A673 (cell line): ENCODE measurements around the gene PLB1. TPM values are rescaled to one million over a fixed set of nuclear protein-coding genes. Genes with fewer than 3 reads are reported as not detected.

Source experiments
- BruUV-seq: library from RNA; stranded (reverse); fragments of 400-500 nt; replicated peaks from 2 replicates; lab custom pipeline; 2021; lab: Mats Ljungman, UMichigan
- CTCF ChIA-PET: fragments of 300-600 bp; sonication (Branson Sonifier 250); formaldehyde crosslinking; loops from one replicate; lab custom pipeline; 2022; ENCODE audit warnings: antibody characterized with exemption; lab: Charles Lee
- POLR2A ChIA-PET: fragments of 300-600 bp; sonication (Branson Sonifier 250); formaldehyde crosslinking; loops from one replicate; lab custom pipeline; 2022; ENCODE audit warnings: antibody characterized with exemption; ENCODE audit not compliant: low non-redundant PET; lab: Charles Lee
- DNase-seq: peaks from one replicate; pipeline ENCODE4 v3.0.0-alpha.2; 2015; ENCODE audit warnings: low spot score
- H3K27ac ChIP-seq: fragments of 200-600 bp; sonication (generic); 2 replicates; pipeline ENCODE4 v1.5.1; 2016; ENCODE audit warnings: mixed run types, low read depth, mild to moderate bottlenecking, mixed read lengths, antibody characterized with exemption, low read length; ENCODE audit not compliant: poor library complexity, severe bottlenecking
- H3K27me3 ChIP-seq: fragments of 200-600 bp; sonication (generic); replicated peaks from 2 replicates; pipeline ENCODE4 v1.6.1; 2017; ENCODE audit warnings: mixed run types, low read depth, mild to moderate bottlenecking, mixed read lengths, antibody characterized with exemption, low read length; ENCODE audit not compliant: insufficient read depth, poor library complexity
- H3K36me3 ChIP-seq: fragments of 200-600 bp; sonication (generic); 2 replicates; pipeline ENCODE4 v1.6.1; 2016; ENCODE audit warnings: mixed run types, mild to moderate bottlenecking, mixed read lengths, antibody characterized with exemption, low read length; ENCODE audit not compliant: insufficient read depth, poor library complexity, severe bottlenecking
- H3K4me1 ChIP-seq: fragments of 200-600 bp; sonication (generic); 2 replicates; pipeline ENCODE4 v1.6.1; 2017; ENCODE audit warnings: mixed run types, mild to moderate bottlenecking, mixed read lengths, antibody characterized with exemption, low read length; ENCODE audit not compliant: insufficient read depth, poor library complexity, severe bottlenecking
- H3K4me3 ChIP-seq: fragments of 200-600 bp; sonication (generic); 2 replicates; pipeline ENCODE4 v1.5.1; 2016; ENCODE audit warnings: low read depth, mixed run types, mild to moderate bottlenecking, mixed read lengths, low read length; ENCODE audit not compliant: poor library complexity, severe bottlenecking
- H3K9me3 ChIP-seq: fragments of 200-600 bp; sonication (generic); 2 replicates; pipeline ENCODE4 v1.6.1; 2016; ENCODE audit warnings: mixed run types, low read depth, mild to moderate bottlenecking, mixed read lengths, antibody characterized with exemption, low read length; ENCODE audit not compliant: poor library complexity, severe bottlenecking
- CTCF ChIP-seq: fragments of 300-800, 200-600 bp; sonication (generic); conservative IDR thresholded peaks from 2 replicates; pipeline ENCODE4 v1.5.1; 2017; ENCODE audit warnings: low read depth, mild to moderate bottlenecking, antibody characterized with exemption, low read length, moderate library complexity, mixed read lengths
- EZH2 ChIP-seq: fragments of 200-600 bp; sonication (generic); IDR thresholded peaks from 2 replicates; pipeline ENCODE4 v1.6.1; 2017; ENCODE audit warnings: borderline replicate concordance, low read depth, mild to moderate bottlenecking, mixed read lengths, antibody characterized with exemption, low read length; ENCODE audit not compliant: poor library complexity, severe bottlenecking
- intact Hi-C: fragments of 100-400 bp; cut with micrococcal nuclease; formaldehyde crosslinking; loops from one replicate; pipeline ENCODE4 v1.10.0; 2022; ENCODE audit not compliant: unreplicated experiment
- total RNA-seq: library from RNA; stranded (reverse); gene quantifications from 2 replicates; pipeline ENCODE4 v1.2.3, GENCODE V29; 2021

PLB1 gene
- total RNA-seq, 1 experiment from 2014 or later = 0.39 TPM

- Histone ChIP-seq H3K27ac (no peak overlapping the region), H3K9me3 (no peaks in the 10 kb centered on the region), H3K4me3 (no peak overlapping the region), H3K27me3 (no peaks in the 10 kb centered on the region), H3K36me3 (no peaks in the 10 kb centered on the region), H3K4me1 (no peaks in the 10 kb centered on the region)
- DNase-seq = no peak
- POLR2A ChIA-PET = no interaction called here
- intact Hi-C loops = loop anchor here (10.0 kb wide), 1 partner anchor 330 kb away; the partner anchor contains the start of gene WDR43
- no TSS peak for BruUV-seq
- CTCF ChIA-PET = no interaction called here
- TF ChIP-seq EZH2 (no peak), CTCF (no peak)
Measured at GRCh38 chr2:28564346-28564745, 68.5 kb downstream of the PLB1 start.

GRCh38 chr2:28565033-28565432, 69.2 kb downstream of the PLB1 start:
- Histone ChIP-seq H3K27me3 (no peaks in the 10 kb centered on the region), H3K36me3 (no peaks in the 10 kb centered on the region), H3K4me1 (no peaks in the 10 kb centered on the region), H3K27ac (no peak overlapping the region), H3K4me3 (no peak overlapping the region), H3K9me3 (no peaks in the 10 kb centered on the region)
- ChIA-PET CTCF (no interaction called here), POLR2A (no interaction called here)
- TF ChIP-seq CTCF (no peak), EZH2 (no peak)
- no peak for DNase-seq
- BruUV-seq = no TSS peak
- intact Hi-C loops = loop anchor here (5.0 to 10.0 kb wide), 2 partner anchors 187 to 330 kb away; partner anchors contain the start of genes PPP1CB and WDR43

- Histone ChIP-seq H3K4me1 (no peaks in the 10 kb centered on the region), H3K4me3 (no peak overlapping the region), H3K27ac (no peak overlapping the region), H3K9me3 (no peaks in the 10 kb centered on the region), H3K27me3 (no peaks in the 10 kb centered on the region), H3K36me3 (no peaks in the 10 kb centered on the region)
- TF ChIP-seq EZH2 (no peak), CTCF (no peak)
- intact Hi-C loops = loop anchor here (5.0 to 10.0 kb wide), 2 partner anchors 186 to 329 kb away; partner anchors contain the start of genes PPP1CB and WDR43
- no TSS peak for BruUV-seq
- CTCF ChIA-PET = interaction anchor here (1.3 to 1.4 kb wide), 2 partner anchors 29 to 343 kb away, joined by 5 to 9 read pairs; no protein-coding TSS in a partner anchor
- DNase-seq = no peak
- POLR2A ChIA-PET = no interaction called here
Measured at GRCh38 chr2:28565720-28566295, 69.9 kb downstream of the PLB1 start.
